IMR-90 (cell line): ENCODE measurements around the gene ROBO1. TPM values are rescaled to one million over a fixed set of nuclear protein-coding genes. Genes with fewer than 3 reads are reported as not detected.

Experiments used
- ATAC-seq: fragments of 200-7000 bp; cut with Tn5 transposase; 2 replicates; pipeline ENCODE4 v1.9.1; 2020; ENCODE audit warnings: low read depth, mild to moderate bottlenecking, moderate library complexity
- BruUV-seq: library from RNA; stranded (reverse); fragments of 400-500 nt; replicated peaks from 2 replicates; lab custom pipeline; 2021; lab: Mats Ljungman, UMichigan
- CTCF ChIA-PET: fragments of 300-600 bp; formaldehyde crosslinking; extraction: SDS; loops from one replicate; lab custom pipeline; 2021; ENCODE audit warnings: antibody characterized with exemption; lab: Yijun Ruan, JAX
- POLR2A ChIA-PET: fragments of 300-600 bp; sonication (Branson Sonifier 250); formaldehyde crosslinking; loops from one replicate; lab custom pipeline; 2022; ENCODE audit warnings: antibody characterized with exemption; ENCODE audit not compliant: unreplicated experiment; lab: Charles Lee
- DNase-seq: peaks from one replicate; pipeline ENCODE4 v3.0.0; 2013
- H2AFZ ChIP-seq: replicated peaks from 2 replicates; pipeline ENCODE3; 2013; ENCODE audit warnings: low read length, mild to moderate bottlenecking; ENCODE audit not compliant: poor library complexity
- H2AK5ac ChIP-seq: 2 replicates; pipeline ENCODE4 v1.6.1; 2013; ENCODE audit warnings: low read depth, low read length, inconsistent platforms
- H2AK9ac ChIP-seq: replicated peaks from 2 replicates; pipeline ENCODE3; 2013; ENCODE audit warnings: mild to moderate bottlenecking, low read depth, low read length, moderate library complexity; ENCODE audit not compliant: poor library complexity
- H2BK120ac ChIP-seq: 2 replicates; pipeline ENCODE4 v1.6.1; 2013; ENCODE audit warnings: low read depth, low read length, inconsistent platforms
- H2BK15ac ChIP-seq: 3 replicates; pipeline ENCODE4 v1.6.1; 2013; ENCODE audit warnings: low read depth, low read length, inconsistent platforms
- H2BK20ac ChIP-seq: 2 replicates; pipeline ENCODE4 v1.6.1; 2013; ENCODE audit warnings: low read depth, mild to moderate bottlenecking, inconsistent platforms, low read length, moderate library complexity
- H2BK5ac ChIP-seq: 2 replicates; pipeline ENCODE4 v1.6.1; 2013; ENCODE audit warnings: mild to moderate bottlenecking, low read depth, low read length, inconsistent platforms; ENCODE audit not compliant: poor library complexity, severe bottlenecking
- H3K14ac ChIP-seq: replicated peaks from 2 replicates; pipeline ENCODE4 v1.6.1; 2013; ENCODE audit warnings: low read depth, low read length, inconsistent platforms
- H3K18ac ChIP-seq: 2 replicates; pipeline ENCODE4 v1.6.1; 2013; ENCODE audit warnings: low read depth, low read length, control low read depth
- H3K23ac ChIP-seq: 2 replicates; pipeline ENCODE4 v1.6.1; 2013; ENCODE audit warnings: low read depth, low read length, inconsistent platforms
- H3K27ac ChIP-seq: 2 replicates; pipeline ENCODE4 v1.5.1; 2013; ENCODE audit warnings: mild to moderate bottlenecking, control low read depth, low read length; ENCODE audit not compliant: insufficient read depth
- H3K27me3 ChIP-seq: 2 replicates; pipeline ENCODE4 v1.6.1; 2013; ENCODE audit warnings: low read length; ENCODE audit not compliant: control insufficient read depth, insufficient read depth
- H3K36me3 ChIP-seq: 2 replicates; pipeline ENCODE4 v1.6.1; 2013; ENCODE audit warnings: low read length, mixed read lengths; ENCODE audit not compliant: control insufficient read depth, insufficient read depth
- H3K4ac ChIP-seq: 2 replicates; pipeline ENCODE4 v1.6.1; 2013; ENCODE audit warnings: low read depth, low read length, inconsistent platforms
- H3K4me1 ChIP-seq: 2 replicates; pipeline ENCODE4 v1.6.1; 2013; ENCODE audit warnings: low read length, mixed read lengths; ENCODE audit not compliant: control insufficient read depth, insufficient read depth
- H3K4me2 ChIP-seq: 2 replicates; pipeline ENCODE4 v1.6.1; 2013; ENCODE audit warnings: low read depth, mild to moderate bottlenecking, control low read depth, low read length, moderate library complexity
- H3K4me3 ChIP-seq: 2 replicates; pipeline ENCODE4 v1.5.1; 2013; ENCODE audit warnings: low read depth, mild to moderate bottlenecking, control low read depth, low read length, moderate library complexity; ENCODE audit not compliant: insufficient read depth
- H3K56ac ChIP-seq: 2 replicates; pipeline ENCODE4 v1.6.1; 2013; ENCODE audit warnings: low read length, inconsistent platforms; ENCODE audit not compliant: insufficient read depth; ENCODE audit errors: extremely low read depth
- H3K79me1 ChIP-seq, 2 experiments: 2 replicates each; pipeline ENCODE4 v1.6.1; 2013; ENCODE audit warnings: low read length in 2 of 2, inconsistent platforms in 1 of 2, low read depth in 1 of 2
- H3K9ac ChIP-seq: 2 replicates; pipeline ENCODE4 v1.6.1; 2013; ENCODE audit warnings: low read depth, low read length, control low read depth
- H3K9me1 ChIP-seq: 2 replicates; pipeline ENCODE4 v1.6.1; 2013; ENCODE audit warnings: low read length, inconsistent platforms; ENCODE audit not compliant: insufficient read depth
- H3K9me3 ChIP-seq: 2 replicates; pipeline ENCODE4 v1.6.1; 2013; ENCODE audit warnings: low read length; ENCODE audit not compliant: control insufficient read depth, insufficient read depth
- H4K20me1 ChIP-seq: 2 replicates; pipeline ENCODE4 v1.6.1; 2013; ENCODE audit warnings: low read length, inconsistent platforms; ENCODE audit not compliant: insufficient read depth
- H4K5ac ChIP-seq: 2 replicates; pipeline ENCODE4 v1.6.1; 2013; ENCODE audit warnings: mild to moderate bottlenecking, low read depth, low read length, control low read depth
- H4K8ac ChIP-seq, 2 experiments: 2 replicates each; pipeline ENCODE4 v1.6.1; 2013; ENCODE audit warnings: low read depth in 2 of 2, low read length in 2 of 2, control low read depth in 1 of 2, inconsistent platforms in 1 of 2
- H4K91ac ChIP-seq: 2 replicates; pipeline ENCODE4 v1.6.1; 2013; ENCODE audit warnings: low read depth, low read length, inconsistent platforms; ENCODE audit not compliant: insufficient read depth
- BHLHE40 ChIP-seq: fragments of 150-350 bp; IDR thresholded peaks from 2 replicates; pipeline ENCODE4 v1.6.1; 2016; ENCODE audit warnings: mild to moderate bottlenecking, low read depth, low read length
- CEBPB ChIP-seq: IDR thresholded peaks from 2 replicates; pipeline ENCODE4 v1.6.1; 2012; ENCODE audit warnings: low read depth, low read length, improper control_type of control experiment
- CHD1 ChIP-seq: IDR thresholded peaks from 2 replicates; pipeline ENCODE4 v1.6.1; 2012; ENCODE audit warnings: low read depth, low read length, improper control_type of control experiment
- FOS ChIP-seq: fragments of 150-350 bp; IDR thresholded peaks from 2 replicates; pipeline ENCODE4 v1.6.1; 2016; ENCODE audit warnings: low read depth, low read length
- MAFK ChIP-seq: IDR thresholded peaks from 2 replicates; pipeline ENCODE4 v1.6.1; 2012; ENCODE audit warnings: low read depth, low read length, improper control_type of control experiment
- MAZ ChIP-seq: IDR thresholded peaks from 2 replicates; pipeline ENCODE4 v1.6.1; 2012; ENCODE audit warnings: low read depth, mild to moderate bottlenecking, low read length, improper control_type of control experiment, moderate library complexity, borderline replicate concordance
- MXI1 ChIP-seq: IDR thresholded peaks from 2 replicates; pipeline ENCODE4 v1.6.1; 2012; ENCODE audit warnings: low read depth, mild to moderate bottlenecking, low read length, moderate library complexity, borderline replicate concordance
- NFE2L2 ChIP-seq: fragments of 150-350 bp; IDR thresholded peaks from 2 replicates; pipeline ENCODE4 v1.6.1; 2016; ENCODE audit warnings: low read depth, mild to moderate bottlenecking, low read length
- POLR2A ChIP-seq: IDR thresholded peaks from 2 replicates; pipeline ENCODE4 v1.6.1; 2012; ENCODE audit warnings: mild to moderate bottlenecking, low read depth, low read length
- RAD21 ChIP-seq: IDR thresholded peaks from 2 replicates; pipeline ENCODE4 v1.6.1; 2012; ENCODE audit warnings: low read length, improper control_type of control experiment
- RCOR1 ChIP-seq: IDR thresholded peaks from 2 replicates; pipeline ENCODE4 v1.6.1; 2012; ENCODE audit warnings: mild to moderate bottlenecking, low read length, improper control_type of control experiment; ENCODE audit not compliant: insufficient replicate concordance
- RFX5 ChIP-seq: IDR thresholded peaks from 2 replicates; pipeline ENCODE4 v1.8.0; 2012; ENCODE audit warnings: low read depth, mild to moderate bottlenecking, low read length, moderate library complexity
- SMC3 ChIP-seq: fragments of 150-350 bp; IDR thresholded peaks from 2 replicates; pipeline ENCODE4 v1.6.1; 2016; ENCODE audit warnings: low read depth, mild to moderate bottlenecking, antibody characterized with exemption, low read length, moderate library complexity
- WGBS, 2 experiments: methylation state at CpG; one replicate each; pipeline versions ENCODE4 v1.1.5 to v1.1.7; 2013; ENCODE audit warnings: missing lambda C conversion rate in 2 of 2; ENCODE audit not compliant: insufficient read length in 1 of 2; ENCODE audit errors: extremely low coverage in 2 of 2; 5-methylcytosine and 5-hydroxymethylcytosine counted together
- dilution Hi-C: fragments of 300-500 bp; cut with HindIII; formaldehyde crosslinking; loops from one replicate; pipeline ENCODE4 v1.14.3; 2018; ENCODE audit warnings: low sequenced_read_pairs; ENCODE audit not compliant: unreplicated experiment
- in situ Hi-C: fragments of 300-500 bp; cut with MboI; formaldehyde crosslinking; loops from 3 replicates; pipeline ENCODE4 v1.14.3; 2019; ENCODE audit warnings: low sequenced_read_pairs, inconsistent platforms, mixed read lengths
- intact Hi-C: fragments of 100-400 bp; cut with micrococcal nuclease; formaldehyde crosslinking; loops from 2 replicates; pipeline ENCODE4 v1.10.0; 2022
- polyA plus RNA-seq, 3 experiments: library from polyadenylated mRNA; depleted of rRNA; stranded (reverse); fragments of >200 nt; gene quantifications; 2 replicates each; pipeline ENCODE4 v1.2.3, GENCODE V29; 2012; ENCODE audit warnings: low replicate concordance in 1 of 3
- total RNA-seq: library from RNA; depleted of rRNA; stranded (reverse); fragments of >200 nt; gene quantifications from 2 replicates; pipeline ENCODE4 v1.2.3, GENCODE V29; 2012
- TF ChIP-seq, protein P1 (sequence below): fragments of 150-350 bp; IDR thresholded peaks from 2 replicates; pipeline ENCODE4 v1.6.1; 2016; ENCODE audit warnings: low read depth, mild to moderate bottlenecking, low read length, moderate library complexity, borderline replicate concordance
- TF ChIP-seq, protein P2 (sequence below): fragments of 150-350 bp; IDR thresholded peaks from 2 replicates; pipeline ENCODE4 v1.6.1; 2017; ENCODE audit warnings: mild to moderate bottlenecking, antibody characterized with exemption, low read length, low read depth
- TF ChIP-seq, protein P3 (sequence below): conservative IDR thresholded peaks from 2 replicates; pipeline ENCODE4 v1.5.1; 2012; ENCODE audit warnings: mild to moderate bottlenecking, low read depth, low read length, improper control_type of control experiment

ROBO1 gene
- total and polyA plus RNA-seq, 2 of the 4 experiments (the other 2 are of a cell fraction): 24.1 to 53.9 TPM

DNA sequence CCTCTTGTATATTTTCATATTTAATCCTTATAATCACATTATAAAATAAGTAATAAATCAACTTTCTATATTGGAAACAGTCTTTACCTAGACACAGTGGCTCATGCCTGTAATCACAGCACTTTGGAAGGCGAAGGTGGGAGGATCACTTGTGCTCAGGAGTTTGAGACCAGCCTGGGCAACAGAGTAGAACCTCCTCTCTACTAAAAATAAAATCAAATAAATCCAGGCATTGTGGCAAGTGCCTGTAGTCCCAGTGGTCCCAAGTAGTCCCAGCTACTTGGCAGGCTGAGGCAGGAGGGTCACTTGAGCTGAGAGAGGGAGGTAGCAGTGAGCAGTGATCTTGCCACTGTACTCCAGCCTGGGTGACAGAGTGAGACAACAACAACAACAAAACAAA lies 975.1 kb downstream of the ROBO1 start:
- ATAC-seq (no peak), DNase-seq (no peak)
- no peak overlapping the region for H2BK20ac ChIP-seq
- no peak overlapping the region for H3K14ac ChIP-seq
- no peak overlapping the region for H2AK9ac ChIP-seq
- in situ Hi-C loops (no loop called here), dilution Hi-C loops (no loop called here), intact Hi-C loops (no loop called here)
- no peak overlapping the region for H2BK120ac ChIP-seq
- H3K9me3 ChIP-seq: no peaks in the 10 kb centered on the region
- no peaks in the 10 kb centered on the region for H4K20me1 ChIP-seq
- ChIA-PET POLR2A (no interaction called here), CTCF (no interaction called here)
- no peak overlapping the region for H3K4me3 ChIP-seq
- no peak overlapping the region for H3K9ac ChIP-seq
- no peak overlapping the region for H3K56ac ChIP-seq
- no peak overlapping the region for H4K5ac ChIP-seq
- H2AFZ ChIP-seq: no peak overlapping the region
- no CpG with 5 or more reads among the region's 1 CpG for WGBS, 2 experiments
- H3K4me2 ChIP-seq: no peak overlapping the region
- BruUV-seq: no TSS peak
- H3K4ac ChIP-seq: no peak overlapping the region
- H4K8ac ChIP-seq: no peak overlapping the region
- no peaks in the 10 kb centered on the region for H3K36me3 ChIP-seq
- H3K27ac ChIP-seq: no peak overlapping the region
- H2BK5ac ChIP-seq: no peak overlapping the region
- no peak overlapping the region for H2AK5ac ChIP-seq
- no peaks in the 10 kb centered on the region for H3K4me1 ChIP-seq
- TF ChIP-seq FOS: no peak
- TF ChIP-seq SMC3: no peak
- TF ChIP-seq CEBPB: no peak
- TF ChIP-seq BHLHE40: no peak
- TF ChIP-seq RFX5: no peak
- TF ChIP-seq RAD21: no peak
- no peak for TF ChIP-seq MXI1
- TF ChIP-seq CHD1: no peak
- TF ChIP-seq, protein P1, sequence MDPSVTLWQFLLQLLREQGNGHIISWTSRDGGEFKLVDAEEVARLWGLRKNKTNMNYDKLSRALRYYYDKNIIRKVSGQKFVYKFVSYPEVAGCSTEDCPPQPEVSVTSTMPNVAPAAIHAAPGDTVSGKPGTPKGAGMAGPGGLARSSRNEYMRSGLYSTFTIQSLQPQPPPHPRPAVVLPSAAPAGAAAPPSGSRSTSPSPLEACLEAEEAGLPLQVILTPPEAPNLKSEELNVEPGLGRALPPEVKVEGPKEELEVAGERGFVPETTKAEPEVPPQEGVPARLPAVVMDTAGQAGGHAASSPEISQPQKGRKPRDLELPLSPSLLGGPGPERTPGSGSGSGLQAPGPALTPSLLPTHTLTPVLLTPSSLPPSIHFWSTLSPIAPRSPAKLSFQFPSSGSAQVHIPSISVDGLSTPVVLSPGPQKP: no peak
- no peak for TF ChIP-seq MAZ
- TF ChIP-seq POLR2A: no peak
- no peak for TF ChIP-seq NFE2L2
- no peak for TF ChIP-seq RCOR1
- TF ChIP-seq MAFK: no peak
- TF ChIP-seq, protein P2, sequence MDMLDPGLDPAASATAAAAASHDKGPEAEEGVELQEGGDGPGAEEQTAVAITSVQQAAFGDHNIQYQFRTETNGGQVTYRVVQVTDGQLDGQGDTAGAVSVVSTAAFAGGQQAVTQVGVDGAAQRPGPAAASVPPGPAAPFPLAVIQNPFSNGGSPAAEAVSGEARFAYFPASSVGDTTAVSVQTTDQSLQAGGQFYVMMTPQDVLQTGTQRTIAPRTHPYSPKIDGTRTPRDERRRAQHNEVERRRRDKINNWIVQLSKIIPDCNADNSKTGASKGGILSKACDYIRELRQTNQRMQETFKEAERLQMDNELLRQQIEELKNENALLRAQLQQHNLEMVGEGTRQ: no peak
- TF ChIP-seq, protein P3, sequence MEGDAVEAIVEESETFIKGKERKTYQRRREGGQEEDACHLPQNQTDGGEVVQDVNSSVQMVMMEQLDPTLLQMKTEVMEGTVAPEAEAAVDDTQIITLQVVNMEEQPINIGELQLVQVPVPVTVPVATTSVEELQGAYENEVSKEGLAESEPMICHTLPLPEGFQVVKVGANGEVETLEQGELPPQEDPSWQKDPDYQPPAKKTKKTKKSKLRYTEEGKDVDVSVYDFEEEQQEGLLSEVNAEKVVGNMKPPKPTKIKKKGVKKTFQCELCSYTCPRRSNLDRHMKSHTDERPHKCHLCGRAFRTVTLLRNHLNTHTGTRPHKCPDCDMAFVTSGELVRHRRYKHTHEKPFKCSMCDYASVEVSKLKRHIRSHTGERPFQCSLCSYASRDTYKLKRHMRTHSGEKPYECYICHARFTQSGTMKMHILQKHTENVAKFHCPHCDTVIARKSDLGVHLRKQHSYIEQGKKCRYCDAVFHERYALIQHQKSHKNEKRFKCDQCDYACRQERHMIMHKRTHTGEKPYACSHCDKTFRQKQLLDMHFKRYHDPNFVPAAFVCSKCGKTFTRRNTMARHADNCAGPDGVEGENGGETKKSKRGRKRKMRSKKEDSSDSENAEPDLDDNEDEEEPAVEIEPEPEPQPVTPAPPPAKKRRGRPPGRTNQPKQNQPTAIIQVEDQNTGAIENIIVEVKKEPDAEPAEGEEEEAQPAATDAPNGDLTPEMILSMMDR: no peak
- no peak overlapping the region for H3K23ac ChIP-seq
- no peak overlapping the region for H2BK15ac ChIP-seq
- no peaks in the 10 kb centered on the region for H3K27me3 ChIP-seq
- peaks cover 0 to 3% of the 10 kb centered on the region in 2 experiments; a peak in 1 of 4 replicates for H3K79me1 ChIP-seq
- H4K91ac ChIP-seq: no peak overlapping the region
- H3K18ac ChIP-seq: no peak overlapping the region
- H3K9me1 ChIP-seq: no peaks in the 10 kb centered on the region
